Astrocyte (in vitro differentiated cells and primary cell): Measurements from ENCODE around the gene SUSD4. TPM values are rescaled to one million over a fixed set of nuclear protein-coding genes. Genes with fewer than 3 reads are reported as not detected.

Experiments
- DNase-seq: peaks from one replicate; pipeline ENCODE4 v3.0.0-alpha.2; 2010; ENCODE audit warnings: low read depth
- FAIRE-seq: peaks from 2 replicates; lab custom pipeline; 2011; peaks lifted over from hg19 to GRCh38; lab: Jason Lieb, UNC
- H2AFZ ChIP-seq: 2 replicates; pipeline ENCODE4 v1.6.0; 2012; ENCODE audit warnings: low read depth, low read length, inconsistent platforms
- H3K27ac ChIP-seq: 2 replicates; pipeline ENCODE4 v1.5.1; 2011; ENCODE audit warnings: low read depth, low read length, inconsistent platforms
- H3K27me3 ChIP-seq: 2 replicates; pipeline ENCODE4 v1.6.0; 2011; ENCODE audit warnings: low read length, inconsistent platforms; ENCODE audit not compliant: insufficient read depth
- H3K36me3 ChIP-seq: 2 replicates; pipeline ENCODE4 v1.5.1; 2011; ENCODE audit warnings: low read length, inconsistent platforms; ENCODE audit not compliant: insufficient read depth
- H3K4me1 ChIP-seq: 2 replicates; pipeline ENCODE4 v1.5.1; 2011; ENCODE audit warnings: low read length, inconsistent platforms; ENCODE audit not compliant: insufficient read depth
- H3K4me2 ChIP-seq: 2 replicates; pipeline ENCODE4 v1.6.0; 2012; ENCODE audit warnings: low read length, inconsistent platforms
- H3K4me3 ChIP-seq: 2 replicates; pipeline ENCODE4 v1.5.1; 2011; ENCODE audit warnings: low read depth, mild to moderate bottlenecking, low read length, inconsistent platforms; ENCODE audit not compliant: insufficient read depth
- H3K79me2 ChIP-seq: 2 replicates; pipeline ENCODE4 v1.6.0; 2012; ENCODE audit warnings: mild to moderate bottlenecking, low read length, inconsistent platforms; ENCODE audit not compliant: insufficient read depth
- H3K9ac ChIP-seq: 2 replicates; pipeline ENCODE4 v1.6.0; 2012; ENCODE audit warnings: mild to moderate bottlenecking, low read length, inconsistent platforms
- H3K9me3 ChIP-seq: 2 replicates; pipeline ENCODE4 v1.5.1; 2012; ENCODE audit warnings: low read depth, mild to moderate bottlenecking, low read length, inconsistent platforms; ENCODE audit not compliant: insufficient read depth
- H4K20me1 ChIP-seq: 2 replicates; pipeline ENCODE4 v1.6.0; 2012; ENCODE audit warnings: low read length, inconsistent platforms; ENCODE audit not compliant: insufficient read depth
- H3K27ac Mint-ChIP-seq: one replicate; pipeline ENCODE4 v1.8.0; 2021; ENCODE audit warnings: mild to moderate bottlenecking, mixed read lengths; ENCODE audit not compliant: unreplicated experiment
- H3K27me3 Mint-ChIP-seq: one replicate; pipeline ENCODE4 v1.8.0; 2021; ENCODE audit warnings: low read depth, mixed read lengths; ENCODE audit not compliant: unreplicated experiment
- H3K36me3 Mint-ChIP-seq: one replicate; pipeline ENCODE4 v1.8.0; 2021; ENCODE audit warnings: low read depth, mixed read lengths; ENCODE audit not compliant: unreplicated experiment
- H3K4me1 Mint-ChIP-seq: one replicate; pipeline ENCODE4 v1.8.0; 2021; ENCODE audit warnings: low read depth, mixed read lengths; ENCODE audit not compliant: unreplicated experiment
- H3K4me3 Mint-ChIP-seq: one replicate; pipeline ENCODE4 v1.8.0; 2021; ENCODE audit warnings: mild to moderate bottlenecking, moderate library complexity, mixed read lengths; ENCODE audit not compliant: unreplicated experiment
- H3K9me3 Mint-ChIP-seq: one replicate; pipeline ENCODE4 v1.8.0; 2021; ENCODE audit warnings: mild to moderate bottlenecking, mixed read lengths; ENCODE audit not compliant: unreplicated experiment
- CTCF ChIP-seq: IDR thresholded peaks from 2 replicates; pipeline ENCODE4 v1.5.1; 2011; ENCODE audit warnings: low read depth, mild to moderate bottlenecking, inconsistent platforms, low read length, moderate library complexity; ENCODE audit not compliant: insufficient read depth
- EZH2 ChIP-seq: IDR thresholded peaks from 2 replicates; pipeline ENCODE4 v1.6.1; 2012; ENCODE audit warnings: mild to moderate bottlenecking, low read length, inconsistent platforms; ENCODE audit not compliant: insufficient read depth
- total RNA-seq: library from RNA; stranded (reverse); gene quantifications from 2 replicates; pipeline ENCODE4 v1.2.1, GENCODE V29; 2021

Gene SUSD4
- total RNA-seq, 1 donor from 2014 or later = 9.2 TPM

- Mint-ChIP-seq H3K27me3 (peaks cover 16% of the 10 kb centered on the region), H3K36me3 (peaks cover 16% of the 10 kb centered on the region), H3K4me3 (no peak overlapping the region), H3K9me3 (no peaks in the 10 kb centered on the region), H3K27ac (no peak overlapping the region), H3K4me1 (no peaks in the 10 kb centered on the region)
- H2AFZ ChIP-seq = no peak overlapping the region
- H3K4me1 ChIP-seq = no peaks in the 10 kb centered on the region
- TF ChIP-seq CTCF (no peak), EZH2 (no peak)
- H3K27me3 ChIP-seq = peaks cover 13% of the 10 kb centered on the region
- no peak overlapping the region for H3K4me2 ChIP-seq
- H3K36me3 ChIP-seq = no peaks in the 10 kb centered on the region
- no peaks in the 10 kb centered on the region for H3K79me2 ChIP-seq
- no peak for DNase-seq
- no peaks in the 10 kb centered on the region for H3K9me3 ChIP-seq
- H3K27ac ChIP-seq = no peak overlapping the region
- no peaks in the 10 kb centered on the region for H4K20me1 ChIP-seq
- FAIRE-seq = no peak
- no peak overlapping the region for H3K4me3 ChIP-seq
- no peak overlapping the region for H3K9ac ChIP-seq
These were observed 72.2 kb downstream of the SUSD4 start for GRCh38 chr1:223291796-223292195.

GRCh38 chr1:223290397-223290796, 73.6 kb downstream of the SUSD4 start:
- FAIRE-seq (no peak), DNase-seq (no peak)
- H3K27ac ChIP-seq = no peak overlapping the region
- no peaks in the 10 kb centered on the region for H4K20me1 ChIP-seq
- no peaks in the 10 kb centered on the region for H3K4me1 ChIP-seq
- TF ChIP-seq CTCF (no peak), EZH2 (no peak)
- H2AFZ ChIP-seq = no peak overlapping the region
- Mint-ChIP-seq H3K4me3 (no peak overlapping the region), H3K27ac (no peak overlapping the region), H3K36me3 (peaks cover 18% of the 10 kb centered on the region), H3K9me3 (no peaks in the 10 kb centered on the region), H3K27me3 (peaks cover 16% of the 10 kb centered on the region), H3K4me1 (no peaks in the 10 kb centered on the region)
- H3K36me3 ChIP-seq = no peaks in the 10 kb centered on the region
- no peaks in the 10 kb centered on the region for H3K79me2 ChIP-seq
- H3K9ac ChIP-seq = no peak overlapping the region
- no peak overlapping the region for H3K4me2 ChIP-seq
- no peaks in the 10 kb centered on the region for H3K9me3 ChIP-seq
- H3K4me3 ChIP-seq = no peak overlapping the region
- H3K27me3 ChIP-seq = peaks cover 13% of the 10 kb centered on the region

DNA sequence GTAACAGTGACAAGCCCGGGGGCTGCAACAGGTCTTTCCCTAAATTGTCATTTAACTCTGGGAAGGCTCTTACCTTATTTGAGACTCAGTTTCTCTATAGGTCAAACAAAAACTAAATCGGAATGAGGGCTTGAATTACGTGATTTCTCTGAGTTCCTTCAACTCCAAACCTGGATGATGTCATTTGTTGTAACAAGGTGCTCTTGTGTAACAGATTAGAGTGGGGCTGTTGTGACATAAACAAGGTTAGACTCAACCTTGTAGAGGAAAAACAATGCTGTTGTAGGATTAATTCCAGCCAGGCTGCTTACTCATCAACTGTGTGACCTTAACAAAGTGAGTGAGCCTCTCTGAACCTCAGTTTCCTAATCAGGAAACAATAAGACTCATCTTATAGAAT, 74.4 kb downstream of the SUSD4 start:
- peaks cover 16% of the 10 kb centered on the region for H3K27me3 Mint-ChIP-seq
- H3K36me3 ChIP-seq = no peaks in the 10 kb centered on the region
- no peak overlapping the region for H3K9ac ChIP-seq
- no peak overlapping the region for H3K27ac Mint-ChIP-seq
- no peak for DNase-seq
- H3K36me3 Mint-ChIP-seq = peaks cover 18% of the 10 kb centered on the region
- H3K4me1 ChIP-seq = no peaks in the 10 kb centered on the region
- no peak for FAIRE-seq
- no peak overlapping the region for H3K4me3 Mint-ChIP-seq
- TF ChIP-seq CTCF = no peak
- TF ChIP-seq EZH2 = no peak
- no peaks in the 10 kb centered on the region for H3K79me2 ChIP-seq
- no peaks in the 10 kb centered on the region for H3K4me1 Mint-ChIP-seq
- H3K4me2 ChIP-seq = no peak overlapping the region
- H3K4me3 ChIP-seq = no peak overlapping the region
- no peak overlapping the region for H3K27ac ChIP-seq
- H3K9me3 Mint-ChIP-seq = no peaks in the 10 kb centered on the region
- H3K9me3 ChIP-seq = peaks cover 2% of the 10 kb centered on the region
- H3K27me3 ChIP-seq = peaks cover 13% of the 10 kb centered on the region
- no peaks in the 10 kb centered on the region for H4K20me1 ChIP-seq
- no peak overlapping the region for H2AFZ ChIP-seq
